HL-60 (cell line): Measurements from ENCODE around the gene ITPRIPL2.

Experiments used
- POLR2AphosphoS5 ChIP-seq: IDR thresholded peaks from 2 replicates; pipeline ENCODE4 v1.6.1; 2012; ENCODE audit warnings: low read depth
- SPI1 ChIP-seq: IDR thresholded peaks from 2 replicates; pipeline ENCODE4 v1.6.1; 2012; ENCODE audit warnings: low read depth, mild to moderate bottlenecking, borderline replicate concordance
- TF ChIP-seq, protein P1 (sequence below): IDR thresholded peaks from one replicate; pipeline ENCODE4 v1.5.1; 2011; ENCODE audit warnings: low read length, control low read depth, inconsistent platforms; ENCODE audit not compliant: insufficient read depth

DNA sequence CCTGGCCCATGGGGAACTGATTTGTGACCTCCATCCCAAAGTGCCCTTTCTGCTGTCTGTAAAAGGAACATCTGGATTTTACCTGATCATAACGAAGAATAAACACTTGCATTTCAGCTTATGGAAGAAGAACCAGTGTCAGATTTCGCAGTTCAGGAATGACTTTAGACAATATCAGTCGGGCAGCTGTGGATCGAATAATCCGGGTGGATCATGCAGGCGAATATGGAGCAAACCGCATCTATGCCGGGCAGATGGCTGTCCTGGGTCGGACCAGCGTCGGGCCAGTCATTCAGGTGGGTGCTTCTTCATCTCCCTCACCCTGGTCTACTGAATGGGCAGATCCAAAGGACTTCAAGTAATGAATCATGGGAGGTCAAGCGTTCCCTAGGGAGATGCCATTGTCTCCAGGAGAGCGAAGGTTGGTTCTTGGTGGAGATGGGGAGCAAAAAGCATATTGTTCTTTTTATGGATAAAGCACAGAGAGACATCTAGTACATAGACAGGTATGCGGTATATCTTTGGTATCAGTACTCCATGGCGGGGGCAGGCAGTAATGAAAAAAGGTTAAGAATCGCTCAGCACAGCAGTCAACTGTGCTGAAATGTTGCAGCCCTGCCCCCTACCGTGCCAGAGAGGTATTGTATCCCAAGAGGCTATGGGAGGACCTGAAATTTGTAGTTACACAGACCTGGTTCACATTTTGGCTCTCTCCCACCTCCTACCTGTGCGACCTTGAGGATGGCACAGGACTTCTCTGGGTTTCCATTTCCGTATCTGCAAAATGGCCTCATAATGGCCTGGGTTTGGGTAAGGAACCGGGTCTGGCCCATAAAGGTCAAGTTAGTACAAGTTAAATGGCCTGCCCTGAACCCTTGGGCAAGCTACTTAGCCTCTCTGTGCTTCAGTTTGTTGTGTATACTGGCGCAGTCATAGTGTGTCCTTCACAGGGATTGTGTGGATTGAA is 41.7 kb upstream of the ITPRIPL2 start:
- TF ChIP-seq, protein P1, sequence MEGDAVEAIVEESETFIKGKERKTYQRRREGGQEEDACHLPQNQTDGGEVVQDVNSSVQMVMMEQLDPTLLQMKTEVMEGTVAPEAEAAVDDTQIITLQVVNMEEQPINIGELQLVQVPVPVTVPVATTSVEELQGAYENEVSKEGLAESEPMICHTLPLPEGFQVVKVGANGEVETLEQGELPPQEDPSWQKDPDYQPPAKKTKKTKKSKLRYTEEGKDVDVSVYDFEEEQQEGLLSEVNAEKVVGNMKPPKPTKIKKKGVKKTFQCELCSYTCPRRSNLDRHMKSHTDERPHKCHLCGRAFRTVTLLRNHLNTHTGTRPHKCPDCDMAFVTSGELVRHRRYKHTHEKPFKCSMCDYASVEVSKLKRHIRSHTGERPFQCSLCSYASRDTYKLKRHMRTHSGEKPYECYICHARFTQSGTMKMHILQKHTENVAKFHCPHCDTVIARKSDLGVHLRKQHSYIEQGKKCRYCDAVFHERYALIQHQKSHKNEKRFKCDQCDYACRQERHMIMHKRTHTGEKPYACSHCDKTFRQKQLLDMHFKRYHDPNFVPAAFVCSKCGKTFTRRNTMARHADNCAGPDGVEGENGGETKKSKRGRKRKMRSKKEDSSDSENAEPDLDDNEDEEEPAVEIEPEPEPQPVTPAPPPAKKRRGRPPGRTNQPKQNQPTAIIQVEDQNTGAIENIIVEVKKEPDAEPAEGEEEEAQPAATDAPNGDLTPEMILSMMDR = peak; percentile 80
- TF ChIP-seq SPI1 = no peak
- TF ChIP-seq POLR2AphosphoS5 = no peak
